CD4-positive, alpha-beta T cell treated with Interferon alpha-2 for 1 hour (primary cell): ENCODE results near the gene PLEKHM3.
"Not testable (repeated sequence)": the region's sequence is repeated elsewhere in the genome, so short reads cannot be mapped to it uniquely, and the experiment has no call there.

Experiments used
- DNase-seq, 2 donors: peaks; one replicate each; pipeline ENCODE4 v3.0.0-alpha.2; 2020 to 2022

Gene PLEKHM3

DNA sequence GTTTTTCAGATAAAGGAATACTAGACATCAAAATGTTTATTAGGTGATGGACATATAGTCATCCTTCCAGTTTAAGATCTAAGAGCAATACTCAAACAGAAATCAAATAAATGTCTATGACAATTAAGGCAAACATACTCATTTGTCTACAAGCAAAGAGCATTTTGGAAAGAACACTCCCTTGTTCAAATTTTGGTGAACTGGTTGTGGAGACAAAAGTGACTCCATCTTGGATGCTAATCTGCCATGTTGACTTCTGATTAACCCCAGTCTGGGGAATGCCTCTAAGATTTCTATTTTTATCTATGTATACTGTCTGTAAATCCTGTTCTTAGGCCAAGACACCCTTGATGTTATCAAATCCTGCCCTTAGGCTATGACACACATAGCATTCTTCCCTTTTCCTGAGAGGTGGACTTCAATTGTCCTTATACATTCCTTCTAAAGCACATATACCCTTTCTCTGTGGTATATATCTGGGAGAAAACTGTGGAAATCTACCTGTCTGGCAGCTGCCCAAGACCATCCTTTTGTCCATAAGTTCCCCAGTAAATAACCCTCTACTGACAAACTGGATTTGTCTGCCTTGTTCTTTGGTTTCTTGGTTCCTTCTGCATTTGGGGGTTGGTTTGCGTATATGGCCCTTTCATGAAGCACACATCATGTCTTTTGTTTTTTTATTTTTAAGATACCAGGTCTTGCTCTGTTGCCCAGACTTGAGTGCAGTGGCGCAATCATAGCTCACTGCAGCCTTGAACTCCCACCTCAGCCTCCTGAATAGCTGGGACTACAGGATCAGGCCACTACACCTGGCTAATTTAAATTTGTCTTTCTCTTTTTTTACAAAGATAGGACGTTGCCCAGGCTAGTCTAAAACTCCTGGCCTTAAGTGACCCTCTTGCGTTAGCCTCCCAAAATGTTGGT, 12.5 kb upstream of the PLEKHM3 start:
- DNase-seq, result no peak

DNA sequence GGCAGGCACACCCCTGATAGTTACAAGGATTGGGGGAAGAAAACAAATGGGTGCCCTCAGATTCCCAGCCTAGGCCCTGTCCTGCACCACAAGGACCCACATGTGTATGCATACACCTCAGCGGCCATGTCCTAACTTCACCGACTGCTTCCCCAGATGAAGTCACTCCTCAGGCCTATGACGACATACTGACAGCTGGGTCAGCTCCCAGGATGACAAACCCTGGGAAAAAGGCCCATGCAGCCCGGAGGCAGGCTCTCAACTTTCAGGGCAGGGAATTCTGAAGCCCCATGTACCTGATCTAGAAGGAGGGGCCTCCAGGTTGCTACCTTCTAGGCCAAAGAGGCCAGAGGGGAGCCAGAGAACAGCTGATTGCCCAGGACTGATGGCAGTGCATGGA, 11.0 kb upstream of the PLEKHM3 start:
- DNase-seq, result no peak

DNA sequence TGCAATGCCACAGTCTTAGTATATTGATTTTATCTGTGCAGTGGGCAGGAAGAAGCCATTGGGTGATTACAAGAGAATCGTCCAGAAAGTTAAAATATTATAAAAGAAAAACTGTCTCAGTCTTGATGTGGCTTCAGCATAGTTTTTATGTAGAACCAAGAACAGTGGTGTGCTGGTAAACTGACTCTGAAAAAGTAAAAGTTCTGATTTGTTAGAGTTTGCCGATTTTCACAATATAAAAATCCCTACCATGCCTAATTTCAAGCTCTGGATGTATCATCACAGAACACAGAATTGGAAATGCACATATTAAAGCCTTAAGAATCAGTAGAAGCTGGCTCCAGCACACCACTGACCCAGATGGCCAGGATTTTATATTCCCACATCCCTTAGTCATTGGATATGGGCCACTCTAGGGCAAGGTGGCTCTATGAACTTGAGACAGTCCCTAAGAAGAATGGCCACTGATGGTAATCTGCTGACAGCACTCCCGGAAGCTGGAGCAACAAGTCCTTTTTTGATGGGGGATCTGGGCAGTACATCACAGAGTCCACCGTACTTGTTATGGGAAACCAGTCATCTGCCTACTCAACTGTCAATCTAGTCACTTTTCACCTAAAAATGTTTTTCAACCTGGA, 9.3 kb upstream of the PLEKHM3 start:
- no peak for DNase-seq

DNA sequence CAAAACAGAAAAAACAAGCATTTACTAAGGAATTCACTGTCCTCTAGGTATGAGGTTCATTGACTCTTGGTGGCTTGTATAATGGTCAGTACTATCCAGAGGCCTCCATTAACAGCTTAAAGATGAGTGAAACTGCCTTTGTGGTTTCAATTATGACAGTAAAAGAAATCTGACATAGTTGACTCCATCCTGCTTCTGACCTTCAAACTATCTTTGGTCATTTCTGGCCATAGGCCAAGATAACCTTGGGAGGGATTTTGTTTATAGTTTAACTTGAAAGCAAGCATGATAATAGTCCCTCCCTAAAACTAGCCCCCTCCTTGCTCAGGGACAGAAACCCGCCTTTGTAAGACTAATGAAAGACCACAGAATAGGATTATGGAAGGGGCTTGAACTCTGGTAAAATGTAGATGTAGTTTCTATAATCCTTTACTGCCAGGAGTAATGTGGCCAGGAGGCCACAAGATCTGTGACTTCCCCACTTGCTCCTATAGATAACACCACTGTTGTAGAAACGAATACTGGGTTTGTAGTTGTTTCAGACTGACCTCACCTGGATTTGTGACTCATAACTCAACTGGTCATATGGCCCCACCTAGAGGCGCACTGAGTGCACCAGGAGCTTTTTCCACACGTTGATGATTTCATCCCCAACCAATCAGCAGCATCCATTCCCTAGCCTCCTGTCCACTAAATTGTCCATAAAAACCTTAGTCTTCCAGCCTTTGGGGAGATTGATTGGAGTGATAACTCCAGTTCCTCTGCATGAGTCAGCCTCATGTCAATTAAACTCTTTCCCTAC, 8.6 kb upstream of the PLEKHM3 start:
- peak; percentile 17 to 49 for DNase-seq

DNA sequence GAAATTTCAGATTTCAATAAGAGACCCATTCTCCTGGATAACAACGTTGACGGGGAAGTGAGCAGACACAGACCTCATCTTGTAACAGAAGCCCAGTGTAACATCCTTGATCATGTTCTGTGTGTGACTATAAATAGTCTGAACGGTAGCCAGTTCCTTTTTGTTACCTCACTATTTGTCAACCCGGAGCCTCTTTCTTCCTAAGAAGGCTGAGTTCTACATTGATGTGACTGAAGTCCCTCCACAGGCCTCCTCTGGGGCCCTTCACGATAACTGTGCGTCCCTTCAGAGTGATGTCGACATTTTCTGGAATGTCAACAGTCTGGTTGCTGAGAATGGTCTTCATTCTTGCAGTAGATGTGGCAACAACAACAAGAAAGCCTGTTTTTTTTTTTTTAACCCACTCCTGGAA, 6.3 kb upstream of the PLEKHM3 start:
- peak in 1 of 2 donors; percentile 11 for DNase-seq

DNA sequence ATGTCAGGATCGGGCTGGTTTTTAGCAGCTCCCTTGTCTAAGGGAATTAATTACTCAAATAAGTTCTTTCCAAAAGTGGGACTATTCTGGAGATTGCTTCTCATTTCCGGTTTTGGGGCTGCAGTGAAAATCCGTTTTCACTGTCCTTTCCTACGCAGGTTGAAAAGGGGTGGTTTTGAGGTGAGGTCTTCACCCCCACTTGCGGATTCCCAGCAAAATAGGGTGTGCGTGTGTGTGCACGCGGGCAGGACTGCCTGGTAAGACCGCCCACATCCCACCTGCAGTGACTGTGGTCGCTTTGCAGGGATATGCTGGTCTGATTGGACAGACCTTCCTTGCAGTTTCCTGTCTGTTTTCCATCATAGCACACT, 472 bp upstream of the PLEKHM3 start:
- peak; percentile 13 to 42 for DNase-seq

DNA sequence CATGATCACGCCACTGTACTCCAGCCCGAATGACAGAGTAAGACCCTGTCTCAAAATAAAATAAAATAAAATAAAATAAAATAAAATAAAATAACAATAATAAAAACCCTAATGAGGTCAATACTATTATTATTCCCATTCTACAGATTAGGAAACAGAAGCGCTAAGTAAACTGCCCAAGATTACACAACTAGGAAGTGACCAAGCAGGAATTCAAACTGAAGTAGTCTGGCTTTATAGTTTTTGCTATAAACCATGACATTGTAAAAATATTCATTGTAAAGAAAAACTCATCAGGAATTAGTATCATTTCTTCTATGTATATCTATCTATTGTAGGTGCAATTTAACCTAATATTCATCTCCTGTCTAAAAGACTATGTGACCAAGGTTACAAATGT, 1.2 kb downstream of the PLEKHM3 start:
- no peak for DNase-seq

DNA sequence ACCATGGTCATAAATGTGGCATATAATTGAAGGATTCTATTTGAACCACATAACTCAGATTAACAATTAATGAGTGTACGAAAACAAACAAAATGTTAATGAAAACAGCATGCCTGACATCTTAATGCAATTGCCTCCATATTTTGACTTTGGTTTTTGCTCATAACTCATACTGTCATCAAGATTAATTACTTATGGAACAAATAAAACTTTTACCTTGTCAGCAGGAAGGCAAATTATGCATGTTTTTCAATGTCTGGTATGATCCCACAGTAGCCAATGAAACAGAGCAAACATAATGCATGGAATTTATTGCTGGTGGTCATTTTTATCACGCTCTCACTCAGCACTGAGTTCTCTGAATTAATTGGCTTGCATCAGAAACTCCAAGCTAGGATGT, 5.1 kb downstream of the PLEKHM3 start:
- DNase-seq, result no peak

DNA sequence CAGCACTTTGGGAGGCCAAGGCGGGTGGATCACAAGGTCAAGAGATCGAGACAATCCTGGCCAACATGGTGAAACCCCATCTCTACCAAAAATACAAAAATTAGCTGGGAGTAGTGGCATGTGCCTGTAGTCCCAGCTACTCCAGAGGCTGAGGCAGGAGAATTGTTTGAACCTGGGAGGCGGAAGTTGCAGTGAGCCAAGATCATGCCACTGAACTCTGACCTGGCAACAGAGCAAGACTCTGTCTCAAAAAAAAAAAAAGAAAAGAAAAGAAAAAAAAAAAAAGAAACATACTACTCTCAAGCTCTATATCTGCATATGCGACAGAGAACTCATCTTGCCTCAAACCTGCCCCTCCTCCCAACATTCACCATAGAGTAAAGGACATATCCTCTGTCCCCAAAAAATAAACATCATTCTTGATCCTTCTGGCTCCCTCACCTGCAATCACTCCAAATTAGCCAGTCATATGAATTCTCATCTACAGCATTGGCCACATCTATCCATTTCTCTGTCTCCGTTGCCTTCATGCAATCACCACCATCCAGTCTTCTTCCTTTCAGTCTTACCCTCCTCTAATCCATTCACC, 7.1 kb downstream of the PLEKHM3 start:
- not testable (repeated sequence) for DNase-seq

DNA sequence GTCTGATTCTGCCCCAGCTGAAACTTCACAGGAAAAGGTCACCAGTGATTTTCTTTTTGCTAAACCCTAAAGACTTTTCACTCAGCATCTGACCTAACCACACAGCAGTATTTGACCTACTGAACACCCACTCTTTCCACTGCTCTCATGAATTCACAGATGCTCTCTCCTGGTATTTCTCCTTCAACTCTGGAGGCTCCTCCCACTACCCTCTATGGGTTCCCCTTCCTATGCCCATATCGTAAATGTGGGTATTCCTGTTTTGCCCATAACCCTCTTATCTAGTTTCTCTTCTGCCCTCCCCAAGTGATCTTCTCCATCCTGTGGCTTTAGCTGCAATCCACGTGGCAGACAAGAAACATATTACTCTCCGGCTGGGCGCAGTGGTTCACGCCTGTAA, 7.6 kb downstream of the PLEKHM3 start:
- DNase-seq, result no peak

DNA sequence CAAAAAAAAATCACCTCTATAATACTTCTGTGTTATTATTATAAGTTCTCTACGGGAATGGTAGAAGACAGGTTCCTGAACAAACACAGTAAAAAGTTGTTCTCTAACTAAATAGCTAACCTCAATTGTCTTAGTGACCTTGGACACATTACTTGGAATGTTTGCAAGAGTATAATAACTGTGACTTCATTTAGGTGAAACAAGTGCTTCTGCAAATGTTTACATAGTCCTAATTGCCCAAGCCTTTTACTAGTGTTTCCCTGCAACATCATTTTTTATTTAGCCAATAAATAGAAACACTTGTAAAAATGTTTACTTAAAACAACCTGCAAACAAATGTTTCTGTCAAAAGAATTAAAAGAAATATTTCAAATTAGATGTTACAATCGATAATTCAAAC, 9.9 kb downstream of the PLEKHM3 start:
- DNase-seq, result no peak

DNA sequence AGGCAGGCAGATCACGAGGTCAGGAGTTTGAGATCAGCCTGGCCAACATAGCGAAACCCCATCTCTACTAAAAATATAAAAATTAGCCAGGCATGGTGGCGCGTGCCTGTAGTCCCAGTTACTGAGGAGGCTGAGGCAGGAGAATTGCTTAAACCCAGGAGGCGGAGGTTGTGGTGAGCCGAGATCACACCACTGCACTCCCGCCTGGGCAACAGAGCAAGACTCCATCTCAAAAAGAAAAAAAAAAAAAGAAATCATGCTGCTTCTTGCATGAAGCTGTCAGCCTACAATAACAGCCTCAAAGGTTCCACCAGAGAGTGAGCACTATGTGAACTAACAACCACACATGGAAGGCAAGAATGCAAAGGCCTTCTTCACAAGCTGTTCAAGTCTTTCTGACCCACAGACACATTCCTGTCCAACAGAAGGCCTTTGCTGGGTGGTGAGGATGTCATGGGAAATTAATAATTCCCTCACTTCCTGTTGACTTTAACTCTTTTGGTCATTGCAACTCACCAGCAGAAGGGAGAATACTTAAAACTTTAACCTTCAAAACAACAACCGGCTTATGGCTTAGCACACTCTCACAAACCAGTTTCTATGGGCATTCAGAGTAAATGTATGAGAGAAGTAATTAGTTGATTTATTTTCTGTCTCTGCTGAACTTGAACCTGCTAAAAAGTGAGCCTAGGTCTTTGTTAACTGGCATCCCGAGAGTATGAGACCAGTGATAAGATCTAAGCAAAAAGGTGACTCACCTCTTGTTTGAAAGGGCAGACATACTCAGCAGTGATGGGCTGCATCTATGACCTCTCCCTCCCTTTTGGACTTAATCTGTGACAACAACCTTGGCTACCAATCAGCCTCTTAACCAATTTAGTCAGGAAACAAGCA, 11.8 kb downstream of the PLEKHM3 start:
- DNase-seq, result no peak

DNA sequence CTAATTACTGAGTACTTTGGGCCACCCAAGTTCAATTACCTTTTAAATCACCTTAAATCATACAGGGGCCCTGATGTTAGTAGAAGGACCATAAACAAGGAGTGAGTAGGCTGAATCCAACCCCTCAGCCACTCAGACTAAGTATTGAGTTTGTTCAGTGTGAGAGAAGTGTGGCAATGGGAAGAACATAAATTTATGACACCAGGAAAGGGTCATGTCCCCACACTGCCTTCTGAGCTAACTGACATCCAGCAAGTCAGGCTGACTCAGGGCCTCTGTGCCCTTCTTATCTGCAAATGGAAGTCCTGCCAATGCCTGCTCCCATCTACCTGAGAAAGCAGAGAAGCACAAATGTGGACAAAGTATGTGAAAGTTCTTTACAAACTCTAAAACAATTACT, 12.9 kb downstream of the PLEKHM3 start:
- no peak for DNase-seq

DNA sequence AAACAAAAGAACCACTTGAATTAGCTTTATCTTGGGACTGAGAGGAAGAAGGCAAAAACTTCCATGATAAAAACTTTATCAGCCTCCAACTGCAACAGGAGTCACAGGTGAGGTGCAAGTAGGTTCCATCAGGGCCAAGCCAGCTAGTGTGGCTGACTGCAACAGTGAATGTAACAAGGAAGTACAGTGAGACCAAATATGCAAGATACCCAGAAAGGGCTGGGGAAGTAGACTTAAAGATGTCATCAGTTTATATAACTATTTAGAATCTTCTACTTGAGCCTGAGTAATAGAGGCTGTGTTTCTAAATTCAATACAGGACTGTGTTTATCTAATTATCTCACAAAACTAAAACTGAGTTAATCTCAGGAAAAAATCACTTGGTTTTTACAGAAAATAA, 14.8 kb downstream of the PLEKHM3 start:
- no peak for DNase-seq

DNA sequence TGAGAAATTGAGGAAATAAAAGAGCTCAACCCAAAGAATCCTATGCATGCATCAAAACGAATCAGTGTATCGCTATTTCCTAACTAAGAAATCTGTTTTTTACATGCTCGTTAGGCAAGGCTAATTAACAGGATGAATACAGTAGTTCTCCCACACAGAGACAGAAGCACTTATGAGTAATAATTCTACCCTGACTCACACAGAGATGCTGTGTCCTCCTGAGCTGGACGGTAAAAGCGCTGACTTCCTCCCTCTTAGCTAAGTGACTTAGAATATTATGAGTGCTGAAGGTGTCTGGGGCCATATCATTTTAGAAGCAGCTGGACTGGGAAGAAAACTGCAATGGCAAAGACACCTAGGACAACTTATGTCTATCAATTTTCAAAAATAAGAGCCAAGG, 18.5 kb downstream of the PLEKHM3 start:
- no peak for DNase-seq

DNA sequence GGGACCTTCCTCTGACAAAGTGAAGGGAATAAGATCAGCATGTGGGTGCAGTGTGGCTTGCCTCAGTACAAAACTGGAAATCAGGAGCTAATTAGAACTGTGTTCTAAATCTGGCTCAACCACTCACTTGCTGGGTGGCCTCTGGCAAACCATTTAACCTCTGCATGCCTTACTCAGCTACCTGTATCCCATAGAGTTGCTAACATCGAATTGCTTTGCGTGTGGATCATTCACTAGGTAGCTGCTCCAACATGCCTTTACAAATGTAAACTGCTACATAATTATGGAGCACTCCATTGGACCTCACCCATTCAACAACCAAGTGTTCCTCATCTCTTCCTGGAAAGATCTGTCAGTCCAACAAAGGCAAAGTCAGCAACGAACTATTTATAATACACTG, 19.0 kb downstream of the PLEKHM3 start:
- DNase-seq, result no peak

DNA sequence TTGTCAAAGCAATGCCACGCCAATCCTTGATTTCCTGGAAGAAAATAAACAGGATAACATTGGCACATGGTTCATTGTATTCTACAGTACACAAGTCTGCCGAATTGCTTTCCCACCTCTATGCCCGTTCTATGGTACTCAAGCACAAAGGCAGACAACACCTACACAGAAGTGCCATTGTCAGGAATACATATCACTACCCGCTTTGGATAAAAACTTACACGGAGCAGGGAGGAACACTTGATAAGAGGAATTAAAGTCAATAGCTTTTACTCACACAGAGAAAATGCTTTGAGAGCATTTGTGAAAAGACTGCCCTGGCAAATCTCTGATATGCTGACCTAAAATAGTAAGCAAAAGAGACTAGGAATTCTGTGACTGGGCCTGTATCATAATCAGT, 23.4 kb downstream of the PLEKHM3 start:
- no peak for DNase-seq

DNA sequence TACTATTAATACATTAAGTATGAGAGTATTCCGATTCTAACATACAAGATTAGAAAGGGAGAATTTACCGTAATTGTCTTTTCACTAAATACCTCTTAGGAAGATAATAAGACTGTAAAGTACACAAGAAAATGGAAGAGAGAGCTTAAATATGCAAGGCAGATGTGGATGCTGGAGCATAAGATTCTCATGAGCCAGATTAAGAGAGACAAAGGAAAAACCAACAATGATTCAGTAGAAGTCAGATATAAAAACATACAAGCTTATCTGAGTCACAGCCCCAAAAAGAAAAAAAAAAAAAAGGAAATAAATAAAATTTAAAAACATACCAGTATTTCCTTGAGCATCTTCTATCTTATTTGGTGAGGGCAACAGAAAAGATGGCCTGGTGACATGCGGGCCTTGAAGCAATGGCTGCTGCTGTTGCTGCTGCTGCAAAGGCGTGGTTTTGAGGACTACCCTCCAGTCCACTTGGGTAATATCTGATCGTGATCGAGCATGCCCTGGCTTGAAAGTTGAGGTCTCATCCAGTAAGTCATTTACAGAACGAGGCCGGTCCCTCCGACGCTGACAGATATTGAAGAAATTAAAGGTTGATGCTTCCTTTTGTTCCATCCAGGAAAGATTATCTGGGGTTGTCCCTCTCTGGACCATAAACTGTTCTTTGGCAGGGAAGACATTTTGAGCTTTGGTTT, 24.5 kb downstream of the PLEKHM3 start:
- no peak for DNase-seq

DNA sequence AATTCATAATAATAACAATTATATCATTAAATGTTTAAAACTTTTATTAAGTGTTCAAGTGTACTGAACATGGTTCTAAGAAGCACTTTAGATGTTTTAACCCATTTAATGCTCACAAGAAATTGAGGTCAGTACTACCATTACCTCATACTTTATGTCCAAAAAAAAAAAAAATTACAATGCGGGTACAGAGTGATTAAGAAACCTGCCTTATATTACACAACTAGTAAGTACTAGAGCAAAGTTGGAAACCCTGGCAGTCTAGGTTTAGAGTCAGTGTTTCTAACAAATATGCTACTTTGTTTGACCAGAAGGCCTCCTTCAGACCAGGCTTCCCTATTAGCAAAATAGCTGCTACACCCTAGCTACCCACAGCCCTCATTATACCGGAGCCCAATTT, 28.5 kb downstream of the PLEKHM3 start:
- DNase-seq, result no peak

DNA sequence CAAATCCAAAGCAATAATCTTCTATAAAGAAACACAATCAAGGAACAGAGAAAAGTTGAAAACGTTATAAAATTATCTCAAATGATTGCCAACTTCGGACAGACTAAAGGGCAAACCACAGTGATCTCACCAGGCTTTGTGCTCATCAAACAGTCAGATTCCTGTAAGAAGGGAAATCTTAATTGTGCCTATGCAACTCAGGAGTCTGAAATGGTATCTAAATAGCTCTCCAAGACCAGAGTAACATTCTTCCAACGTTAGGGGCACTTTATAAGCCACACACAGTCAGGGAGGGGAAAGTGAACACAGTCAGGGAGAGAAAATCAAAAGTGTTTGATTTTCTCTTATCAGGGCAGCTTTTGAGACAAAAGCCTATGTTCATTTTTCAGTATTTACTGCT, 29.4 kb downstream of the PLEKHM3 start:
- DNase-seq, result no peak

DNA sequence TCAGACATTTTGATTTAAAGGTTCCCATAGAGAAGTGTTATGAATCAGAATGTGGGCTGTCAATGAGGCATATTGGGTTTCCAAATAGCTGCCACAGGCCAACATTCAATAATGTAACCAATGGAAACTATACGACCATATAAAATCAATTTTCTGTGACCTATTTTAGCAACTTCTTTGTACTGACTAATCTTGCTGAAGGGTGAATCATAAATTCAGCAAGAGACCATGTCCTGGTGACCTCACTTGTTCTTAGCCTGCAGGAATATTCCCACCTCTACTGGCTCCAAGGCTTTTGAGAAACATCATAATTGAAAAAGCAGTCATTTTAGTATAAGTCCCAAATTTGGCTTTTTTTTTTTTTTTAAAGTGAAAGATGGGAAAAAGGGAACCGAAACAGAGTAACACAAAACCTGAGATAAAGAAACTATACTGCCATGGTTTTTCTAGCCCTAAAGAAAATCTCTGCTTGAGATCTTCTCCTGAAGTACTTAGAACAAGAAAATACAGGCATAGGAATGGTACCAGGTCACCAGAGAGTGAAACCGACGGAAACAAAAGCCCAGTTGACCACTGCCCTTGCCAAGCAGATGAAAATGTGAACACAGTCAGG, 32.1 kb downstream of the PLEKHM3 start:
- DNase-seq, result no peak
